ENCODE results near the gene DMPK.
"Not testable (repeated sequence)": the region's sequence is repeated elsewhere in the genome, so short reads cannot be mapped to it uniquely, and the experiment has no call there.

The DMPK gene

GRCh38 chr19:45728683-45729082 lies 53.6 kb downstream of the DMPK start:
- not testable (repeated sequence) for H3K27me3 Mint-ChIP-seq, DNase-seq, H3K27ac Mint-ChIP-seq, ATAC-seq, H3K9me3 Mint-ChIP-seq
- peaks cover 50% of the 10 kb centered on the region for H3K4me1 Mint-ChIP-seq
- H3K4me3 Mint-ChIP-seq: peak overlapping the region; percentile 27 to 56

- peaks cover 59% of the 10 kb centered on the region for H3K4me1 Mint-ChIP-seq
- H3K27ac Mint-ChIP-seq, DNase-seq, H3K27me3 Mint-ChIP-seq, H3K9me3 Mint-ChIP-seq, ATAC-seq: not testable (repeated sequence)
- peak overlapping the region in 1 of 2 donors; percentile 22 for H3K4me3 Mint-ChIP-seq
Measured at GRCh38 chr19:45720065-45720464, 62.2 kb downstream of the DMPK start.
